HEK293 (cell line): ENCODE data around the gene GTSE1.

Experiments used
- CTCF ChIA-PET: fragments of 350-600 bp; formaldehyde crosslinking; extraction: SDS; loops from one replicate; lab custom pipeline; 2021; ENCODE audit warnings: antibody characterized with exemption; lab: Yijun Ruan, JAX
- POLR2A ChIA-PET: fragments of 300-600 bp; formaldehyde crosslinking; extraction: SDS; loops from one replicate; lab custom pipeline; 2020; ENCODE audit warnings: antibody characterized with exemption, inconsistent platforms; lab: Yijun Ruan, JAX
- H3K27ac ChIP-seq: fragments of 200-500 bp; sonication (Bioruptor generic); 2 replicates; pipeline ENCODE4 v1.5.1; 2014; ENCODE audit warnings: low read depth, low read length, control low read depth, inconsistent platforms; ENCODE audit errors: extremely low read depth
- H3K36me3 ChIP-seq, 2 experiments: fragments of 200-500 bp in 1 of 2; sonication (Bioruptor generic) in 1 of 2; 1 replicate in 1 of 2; 2 replicates in 1 of 2; pipeline ENCODE4 v1.5.1; 2014 to 2017; ENCODE audit warnings: inconsistent platforms in 2 of 2, low read length in 2 of 2; ENCODE audit not compliant: control insufficient read depth in 2 of 2, insufficient read depth in 1 of 2
- H3K4me1 ChIP-seq: fragments of 200-500 bp; sonication (Bioruptor generic); 2 replicates; pipeline ENCODE4 v1.5.1; 2014; ENCODE audit warnings: mild to moderate bottlenecking, low read length, inconsistent platforms; ENCODE audit not compliant: control insufficient read depth, insufficient read depth
- H3K4me3 ChIP-seq: 2 replicates; pipeline ENCODE4 v1.5.1; 2011; ENCODE audit warnings: low read depth, mild to moderate bottlenecking, control low read depth, low read length, moderate library complexity
- H3K9me3 ChIP-seq: fragments of 200-500 bp; sonication (Bioruptor generic); 2 replicates; pipeline ENCODE4 v1.5.1; 2014; ENCODE audit warnings: low read depth, low read length, inconsistent platforms; ENCODE audit not compliant: control insufficient read depth, insufficient read depth
- BCL11A ChIP-seq: fragments of 450-650 bp; formaldehyde crosslinking; IDR thresholded peaks from 2 replicates; pipeline ENCODE4 v1.5.1; 2016; ENCODE audit warnings: low read depth, missing biosample characterization, missing genetic modification characterization
- KLF1 ChIP-seq: fragments of 450-650 bp; formaldehyde crosslinking; IDR thresholded peaks from 2 replicates; pipeline ENCODE4 v1.5.1; 2016; ENCODE audit warnings: missing biosample characterization, missing genetic modification characterization
- KLF16 ChIP-seq: fragments of 450-650 bp; formaldehyde crosslinking; IDR thresholded peaks from 2 replicates; pipeline ENCODE4 v1.5.1; 2017; ENCODE audit warnings: missing biosample characterization, missing genetic modification characterization
- KLF17 ChIP-seq: fragments of 450-650 bp; formaldehyde crosslinking; IDR thresholded peaks from 2 replicates; pipeline ENCODE4 v1.5.1; 2016; ENCODE audit warnings: missing biosample characterization, missing genetic modification characterization
- MZF1 ChIP-seq: fragments of 450-650 bp; formaldehyde crosslinking; IDR thresholded peaks from 2 replicates; pipeline ENCODE4 v1.5.1; 2017; ENCODE audit warnings: missing biosample characterization, missing genetic modification characterization, borderline replicate concordance
- PBX3 ChIP-seq: sonication (generic); formaldehyde crosslinking; IDR thresholded peaks from 2 replicates; pipeline ENCODE4 v1.8.1; 2022; ENCODE audit warnings: mild to moderate bottlenecking, moderate library complexity, missing genetic modification reagents
- SCRT2 ChIP-seq: fragments of 450-650 bp; formaldehyde crosslinking; IDR thresholded peaks from 2 replicates; pipeline ENCODE4 v1.5.1; 2016; ENCODE audit warnings: missing biosample characterization, missing genetic modification characterization
- SP3 ChIP-seq: fragments of 450-650 bp; formaldehyde crosslinking; IDR thresholded peaks from 2 replicates; pipeline ENCODE4 v1.5.1; 2016; ENCODE audit warnings: missing biosample characterization, missing genetic modification characterization
- SP7 ChIP-seq: fragments of 450-650 bp; formaldehyde crosslinking; IDR thresholded peaks from 2 replicates; pipeline ENCODE4 v1.5.1; 2016; ENCODE audit warnings: missing biosample characterization, missing genetic modification characterization
- TCF7L2 ChIP-seq: IDR thresholded peaks from 2 replicates; pipeline ENCODE4 v1.6.1; 2011; ENCODE audit warnings: low read depth, mild to moderate bottlenecking, inconsistent platforms, low read length, moderate library complexity, borderline replicate concordance
- WT1 ChIP-seq: fragments of 450-650 bp; formaldehyde crosslinking; IDR thresholded peaks from 2 replicates; pipeline ENCODE4 v1.5.1; 2016; ENCODE audit warnings: missing biosample characterization, missing genetic modification characterization
- ZNF324 ChIP-seq: fragments of 450-650 bp; formaldehyde crosslinking; IDR thresholded peaks from 2 replicates; pipeline ENCODE4 v1.5.1; 2016; ENCODE audit warnings: missing biosample characterization, missing genetic modification characterization
- ZNF335 ChIP-seq: fragments of 450-650 bp; formaldehyde crosslinking; conservative IDR thresholded peaks from 2 replicates; pipeline ENCODE4 v1.5.1; 2016; ENCODE audit warnings: missing biosample characterization, missing genetic modification characterization
- ZNF416 ChIP-seq: fragments of 450-650 bp; formaldehyde crosslinking; IDR thresholded peaks from 2 replicates; pipeline ENCODE4 v1.5.1; 2016; ENCODE audit warnings: missing biosample characterization, missing genetic modification characterization
- ZNF501 ChIP-seq: fragments of 450-650 bp; formaldehyde crosslinking; IDR thresholded peaks from 2 replicates; pipeline ENCODE4 v1.5.1; 2016; ENCODE audit warnings: missing biosample characterization, missing genetic modification characterization
- ZNF514 ChIP-seq: fragments of 450-650 bp; formaldehyde crosslinking; IDR thresholded peaks from 2 replicates; pipeline ENCODE4 v1.5.1; 2016; ENCODE audit warnings: missing biosample characterization, missing genetic modification characterization
- ZNF518A ChIP-seq: fragments of 450-650 bp; formaldehyde crosslinking; conservative IDR thresholded peaks from 2 replicates; pipeline ENCODE4 v1.5.1; 2016; ENCODE audit warnings: low read depth, missing biosample characterization, missing genetic modification characterization
- ZNF558 ChIP-seq: fragments of 450-650 bp; formaldehyde crosslinking; IDR thresholded peaks from 2 replicates; pipeline ENCODE4 v1.5.1; 2016; ENCODE audit warnings: missing biosample characterization, missing genetic modification characterization
- ZNF560 ChIP-seq: fragments of 450-650 bp; formaldehyde crosslinking; IDR thresholded peaks from 2 replicates; pipeline ENCODE4 v1.5.1; 2017; ENCODE audit warnings: missing biosample characterization, missing genetic modification characterization, borderline replicate concordance
- ZNF654 ChIP-seq: fragments of 450-650 bp; formaldehyde crosslinking; IDR thresholded peaks from 2 replicates; pipeline ENCODE4 v1.5.1; 2016; ENCODE audit warnings: low read depth, missing biosample characterization, missing genetic modification characterization
- TF ChIP-seq, protein P1 (sequence below): fragments of 450-650 bp; formaldehyde crosslinking; IDR thresholded peaks from 2 replicates; pipeline ENCODE4 v1.5.1; 2016; ENCODE audit warnings: missing biosample characterization, missing genetic modification characterization, borderline replicate concordance
- TF ChIP-seq, protein P2 (sequence below): fragments of 450-650 bp; formaldehyde crosslinking; IDR thresholded peaks from 2 replicates; pipeline ENCODE4; 2016; ENCODE audit warnings: missing biosample characterization, missing genetic modification characterization

GTSE1 gene

GRCh38 chr22:46267431-46268279 lies 29.0 kb upstream of the GTSE1 start, which contains the start of gene TTC38:
TSS of gene TTC38 (plus strand) at chr22:46268008. CDS start at chr22:46268040, 32 bp downstream.
- H3K36me3 ChIP-seq, result peaks cover 5 to 27% of the 10 kb centered on the region in 2 experiments; a peak in 2 of 3 replicates
- H3K27ac ChIP-seq, result peak within 1 kb of the TSS; percentile 54
- no peaks in the 10 kb centered on the region for H3K9me3 ChIP-seq
- H3K4me3 ChIP-seq, result peak within 1 kb of the TSS; percentile 86
- no peaks in the 10 kb centered on the region for H3K4me1 ChIP-seq
- ChIA-PET POLR2A (interaction anchor here (0.5 to 2.8 kb wide), 23 partner anchors 9 to 295 kb away, joined by 3 to 33 read pairs (median 4); partner anchors contain the start of genes CDPF1, GTSE1 and TRMU), CTCF (interaction anchor here (0.6 to 3.2 kb wide), 6 partner anchors 23 to 1563 kb away, joined by 3 to 12 read pairs (median 3); no protein-coding TSS in a partner anchor)
- 0 out of 2 replicates have a peak, but pooled peaks have one; percentile 36 for TF ChIP-seq ZNF324 (tag by site-specific recombination)
- TF ChIP-seq ZNF416 (tag by site-specific recombination), result no peak
- no peak for TF ChIP-seq ZNF654 (tag by site-specific recombination)
- no peak for TF ChIP-seq ZNF514
- TF ChIP-seq, protein P1, sequence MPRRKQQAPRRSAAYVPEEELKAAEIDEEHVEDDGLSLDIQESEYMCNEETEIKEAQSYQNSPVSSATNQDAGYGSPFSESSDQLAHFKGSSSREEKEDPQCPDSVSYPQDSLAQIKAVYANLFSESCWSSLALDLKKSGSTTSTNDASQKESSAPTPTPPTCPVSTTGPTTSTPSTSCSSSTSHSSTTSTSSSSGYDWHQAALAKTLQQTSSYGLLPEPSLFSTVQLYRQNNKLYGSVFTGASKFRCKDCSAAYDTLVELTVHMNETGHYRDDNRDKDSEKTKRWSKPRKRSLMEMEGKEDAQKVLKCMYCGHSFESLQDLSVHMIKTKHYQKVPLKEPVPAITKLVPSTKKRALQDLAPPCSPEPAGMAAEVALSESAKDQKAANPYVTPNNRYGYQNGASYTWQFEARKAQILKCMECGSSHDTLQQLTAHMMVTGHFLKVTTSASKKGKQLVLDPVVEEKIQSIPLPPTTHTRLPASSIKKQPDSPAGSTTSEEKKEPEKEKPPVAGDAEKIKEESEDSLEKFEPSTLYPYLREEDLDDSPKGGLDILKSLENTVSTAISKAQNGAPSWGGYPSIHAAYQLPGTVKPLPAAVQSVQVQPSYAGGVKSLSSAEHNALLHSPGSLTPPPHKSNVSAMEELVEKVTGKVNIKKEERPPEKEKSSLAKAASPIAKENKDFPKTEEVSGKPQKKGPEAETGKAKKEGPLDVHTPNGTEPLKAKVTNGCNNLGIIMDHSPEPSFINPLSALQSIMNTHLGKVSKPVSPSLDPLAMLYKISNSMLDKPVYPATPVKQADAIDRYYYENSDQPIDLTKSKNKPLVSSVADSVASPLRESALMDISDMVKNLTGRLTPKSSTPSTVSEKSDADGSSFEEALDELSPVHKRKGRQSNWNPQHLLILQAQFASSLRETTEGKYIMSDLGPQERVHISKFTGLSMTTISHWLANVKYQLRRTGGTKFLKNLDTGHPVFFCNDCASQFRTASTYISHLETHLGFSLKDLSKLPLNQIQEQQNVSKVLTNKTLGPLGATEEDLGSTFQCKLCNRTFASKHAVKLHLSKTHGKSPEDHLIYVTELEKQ (tag by site-specific recombination), result peak; percentile 30; the same call in 1 of the 2 replicates
- TF ChIP-seq TCF7L2, result peak; percentile 91
- no peak for TF ChIP-seq ZNF560 (tag by site-specific recombination)
- TF ChIP-seq SCRT2 (tag by site-specific recombination), result no peak
- TF ChIP-seq KLF16 (tag by site-specific recombination), result peak; percentile 71; the same call in 1 of the 2 replicates
- TF ChIP-seq, protein P2, sequence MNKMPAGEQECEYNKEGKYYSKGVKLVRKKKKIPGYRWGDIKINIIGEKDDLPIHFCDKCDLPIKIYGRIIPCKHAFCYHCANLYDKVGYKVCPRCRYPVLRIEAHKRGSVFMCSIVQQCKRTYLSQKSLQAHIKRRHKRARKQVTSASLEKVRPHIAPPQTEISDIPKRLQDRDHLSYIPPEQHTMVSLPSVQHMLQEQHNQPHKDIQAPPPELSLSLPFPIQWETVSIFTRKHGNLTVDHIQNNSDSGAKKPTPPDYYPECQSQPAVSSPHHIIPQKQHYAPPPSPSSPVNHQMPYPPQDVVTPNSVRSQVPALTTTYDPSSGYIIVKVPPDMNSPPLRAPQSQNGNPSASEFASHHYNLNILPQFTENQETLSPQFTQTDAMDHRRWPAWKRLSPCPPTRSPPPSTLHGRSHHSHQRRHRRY (tag by site-specific recombination), result no peak
- TF ChIP-seq ZNF518A (tag by site-specific recombination), result no peak
- peak; percentile 53; the same call in 1 of the 2 replicates for TF ChIP-seq WT1 (tag by site-specific recombination)
- peak; percentile 83; the same call in 1 of the 2 replicates for TF ChIP-seq BCL11A (tag by site-specific recombination)
- peak; percentile 71 for TF ChIP-seq KLF17
- TF ChIP-seq SP3 (tag by site-specific recombination), result peak; percentile 80
- 0 out of 2 replicates have a peak, but pooled peaks have one; percentile 22 for TF ChIP-seq ZNF501 (tag by site-specific recombination)
- TF ChIP-seq ZNF558 (tag by site-specific recombination), result no peak
- TF ChIP-seq KLF1 (tag by site-specific recombination), result peak; percentile 55
- TF ChIP-seq MZF1 (tag by site-specific recombination), result no peak
- TF ChIP-seq SP7 (tag by site-specific recombination), result peak; percentile 75
- TF ChIP-seq ZNF335, result peak; percentile 80
- TF ChIP-seq PBX3 (CRISPR knock-in tag), result peak; percentile 61
